Measurements from ENCODE around the gene NCAM1.

DNA sequence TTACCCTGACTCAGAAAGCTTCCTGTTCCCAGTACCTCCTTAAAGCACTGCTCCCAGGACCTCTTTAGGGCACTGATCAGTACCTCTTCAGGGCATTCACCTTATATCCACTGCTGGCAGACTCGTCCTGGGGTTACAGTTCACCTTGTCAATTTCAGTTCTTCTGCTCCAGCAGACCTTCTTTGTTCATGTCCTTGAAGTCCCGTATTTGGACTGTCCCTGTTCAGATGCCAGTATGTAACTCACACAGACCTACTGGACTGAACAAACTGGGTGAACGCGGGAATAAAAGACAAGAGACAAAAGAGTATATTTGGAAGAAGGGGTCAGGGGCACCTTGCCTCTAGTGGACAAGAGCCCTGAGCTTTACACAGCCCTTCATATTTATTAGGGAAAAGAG is 31.8 kb upstream of the NCAM1 start:
- TF ChIP-seq OVOL3 (tag by site-specific recombination; IDR thresholded peaks at IDR 0.05) (no peak), ZXDB (tag by site-specific recombination; IDR thresholded peaks at IDR 0.05) (no peak), GLI2 (tag by site-specific recombination; IDR thresholded peaks at IDR 0.05; ENCODE audit: borderline replicate concordance, low read depth) (no peak)

Data from HEK293 (cell line).